Ammon's horn (tissue), 1 donor: ENCODE data around the gene IFIT3.
"Not testable (repeated sequence)": the region's sequence is repeated elsewhere in the genome, so short reads cannot be mapped to it uniquely, and the experiment has no call there.

Experiments
- DNase-seq: peaks from one replicate; pipeline ENCODE4 v3.0.0-alpha.2; 2016; ENCODE audit warnings: low spot score

IFIT3 gene, protein sequence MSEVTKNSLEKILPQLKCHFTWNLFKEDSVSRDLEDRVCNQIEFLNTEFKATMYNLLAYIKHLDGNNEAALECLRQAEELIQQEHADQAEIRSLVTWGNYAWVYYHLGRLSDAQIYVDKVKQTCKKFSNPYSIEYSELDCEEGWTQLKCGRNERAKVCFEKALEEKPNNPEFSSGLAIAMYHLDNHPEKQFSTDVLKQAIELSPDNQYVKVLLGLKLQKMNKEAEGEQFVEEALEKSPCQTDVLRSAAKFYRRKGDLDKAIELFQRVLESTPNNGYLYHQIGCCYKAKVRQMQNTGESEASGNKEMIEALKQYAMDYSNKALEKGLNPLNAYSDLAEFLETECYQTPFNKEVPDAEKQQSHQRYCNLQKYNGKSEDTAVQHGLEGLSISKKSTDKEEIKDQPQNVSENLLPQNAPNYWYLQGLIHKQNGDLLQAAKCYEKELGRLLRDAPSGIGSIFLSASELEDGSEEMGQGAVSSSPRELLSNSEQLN

GRCh38 chr10:89327803-89328441 lies at the start of gene IFIT3:
TSS of gene IFIT3 (plus strand) at chr10:89327997. CDS start at chr10:89328074, 77 bp downstream.
- peak; percentile 88 for DNase-seq

DNA sequence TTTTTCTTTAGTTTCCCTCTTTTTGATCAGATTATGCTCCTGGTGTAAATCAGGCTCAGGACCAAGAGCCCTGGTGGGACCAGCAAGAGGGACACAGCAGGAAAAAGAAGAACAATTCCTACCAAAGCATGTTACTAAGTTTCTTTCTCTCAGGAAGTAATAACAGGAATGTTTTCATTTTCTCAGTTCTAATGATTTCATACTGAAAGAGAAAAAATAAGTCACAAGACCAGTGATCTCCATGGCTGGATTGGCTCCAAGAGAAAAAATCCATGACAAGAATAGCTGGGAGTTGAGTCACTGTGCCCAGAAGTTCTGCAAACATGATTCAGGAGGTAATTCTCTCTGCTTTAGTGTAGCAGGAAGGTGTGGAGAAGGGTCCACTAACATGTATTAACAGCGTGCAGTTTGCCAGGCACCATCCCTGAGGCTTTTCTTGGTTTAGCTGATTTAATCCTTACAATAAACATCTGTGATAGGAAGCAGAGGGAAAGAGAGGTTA lies 49.7 kb upstream of the IFIT3 start:
- no peak for DNase-seq

GRCh38 chr10:89278900-89279392 lies 48.9 kb upstream of the IFIT3 start:
- DNase-seq: no peak

DNA sequence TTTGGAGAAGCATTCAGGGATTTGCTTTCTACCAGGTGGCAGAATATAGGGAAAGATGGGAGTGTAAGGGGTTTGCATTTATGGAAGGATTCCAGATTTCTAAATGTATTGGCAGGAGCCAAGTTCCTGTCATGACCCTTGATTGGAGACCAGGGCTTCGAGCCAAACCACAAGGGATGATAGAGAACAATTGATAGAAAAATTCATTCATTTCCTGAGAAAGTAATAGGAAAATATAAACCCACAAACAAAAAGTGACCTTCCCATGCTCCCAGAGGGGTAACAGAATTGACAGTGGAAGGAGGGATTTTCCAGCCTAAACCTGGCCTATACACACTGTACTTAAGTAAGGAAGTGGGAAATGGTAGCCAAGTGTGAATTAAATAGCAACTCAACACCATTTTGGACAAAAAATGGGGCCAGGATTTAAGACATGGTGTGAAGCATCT lies 48.4 kb upstream of the IFIT3 start:
- no peak for DNase-seq

- DNase-seq: no peak
Observed at GRCh38 chr10:89280508-89280907, 47.3 kb upstream of the IFIT3 start.

GRCh38 chr10:89281606-89282395 lies 46.0 kb upstream of the IFIT3 start:
- DNase-seq: no peak

- peak; percentile 60 for DNase-seq
Observed at GRCh38 chr10:89283025-89283935, 44.5 kb upstream of the IFIT3 start.

DNA sequence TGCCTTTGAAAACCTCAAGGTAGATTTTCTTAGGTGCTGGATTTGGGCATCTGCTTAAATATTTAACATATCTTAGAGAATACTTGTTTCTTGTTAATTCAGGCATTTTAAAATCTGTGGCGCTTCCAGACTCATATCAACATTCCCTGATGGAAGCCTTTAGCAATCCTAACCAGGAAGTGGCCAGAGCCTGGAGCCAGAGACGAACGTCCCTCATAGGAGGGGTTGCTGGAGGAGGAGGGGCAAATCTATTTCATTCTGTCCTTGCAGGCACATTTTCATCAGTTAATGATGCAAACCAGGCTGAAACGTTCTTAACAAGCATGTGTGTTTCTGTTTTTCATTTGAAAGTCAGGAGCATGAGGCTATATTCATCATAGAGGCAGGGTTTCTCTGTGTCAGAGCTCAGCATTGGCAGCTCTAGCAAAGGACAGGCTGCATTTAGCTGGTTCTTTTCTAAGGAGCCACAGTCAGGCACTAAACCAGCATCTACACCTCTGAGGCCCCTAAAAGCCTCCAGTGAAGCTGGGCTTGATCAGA lies 43.8 kb upstream of the IFIT3 start:
- DNase-seq: peak; percentile 75

DNA sequence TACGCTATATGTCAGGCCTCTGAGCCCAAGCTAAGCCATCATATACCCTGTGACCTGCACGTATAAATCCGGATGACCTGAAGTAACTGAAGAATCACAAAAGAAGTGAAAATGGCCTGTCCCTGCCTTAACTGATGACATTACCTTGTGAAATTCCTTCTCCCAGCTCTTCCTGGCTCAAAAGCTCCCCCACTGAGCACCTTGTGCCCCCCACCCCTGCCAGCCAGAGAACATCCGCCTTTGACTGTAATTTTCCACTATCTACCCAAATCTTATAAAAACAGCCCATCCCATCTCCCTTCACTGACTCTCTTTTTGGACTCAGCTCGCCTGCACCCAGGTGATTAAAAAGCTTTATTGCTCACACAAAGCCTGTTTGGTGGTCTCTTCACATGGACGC lies 43.1 kb upstream of the IFIT3 start:
- DNase-seq: not testable (repeated sequence)

GRCh38 chr10:89285303-89285702 lies 42.5 kb upstream of the IFIT3 start:
- not testable (repeated sequence) for DNase-seq

DNA sequence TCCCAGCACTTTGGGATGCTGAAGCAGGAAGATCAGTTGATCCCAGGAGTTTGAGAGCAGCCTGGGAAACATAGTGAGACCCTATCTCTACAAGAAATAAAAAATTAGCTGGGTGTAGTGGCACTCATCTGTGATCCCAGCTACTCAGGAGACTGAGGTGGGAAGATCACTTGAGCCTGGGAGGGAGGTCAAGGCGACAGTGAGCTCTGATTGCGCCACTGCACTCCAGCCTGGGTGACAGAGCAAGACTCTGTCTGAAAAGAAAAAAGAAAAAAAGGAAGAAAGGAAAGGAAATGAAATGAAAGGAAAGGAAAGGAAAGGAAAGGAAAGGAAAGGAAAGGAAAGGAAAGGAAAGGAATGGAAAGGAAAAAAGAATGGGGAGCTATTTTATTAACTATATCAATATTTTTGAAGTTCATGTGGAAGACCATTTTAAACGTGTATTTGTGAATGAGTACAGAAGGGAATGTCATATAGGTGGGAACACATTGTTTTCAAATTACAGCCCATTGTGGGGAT lies 33.0 kb upstream of the IFIT3 start:
- no peak for DNase-seq

DNA sequence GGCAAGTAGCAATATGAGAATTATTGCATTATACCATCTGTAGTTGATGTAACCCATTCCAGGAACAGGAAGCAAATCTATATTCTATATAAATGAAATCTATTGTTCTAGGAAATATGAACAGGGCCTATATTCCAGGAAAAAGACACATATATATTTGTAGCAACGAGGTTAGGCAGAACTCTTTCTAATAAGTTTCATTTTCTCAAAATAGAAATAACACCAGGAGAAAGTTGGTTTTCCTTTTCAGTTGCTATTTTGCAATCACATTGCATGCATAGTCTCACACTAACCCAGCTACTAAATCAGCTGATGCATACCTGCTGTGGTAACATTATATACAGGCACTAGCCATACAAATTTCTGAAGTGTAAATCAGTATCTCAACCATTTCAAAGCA lies 32.2 kb upstream of the IFIT3 start:
- DNase-seq: no peak

DNA sequence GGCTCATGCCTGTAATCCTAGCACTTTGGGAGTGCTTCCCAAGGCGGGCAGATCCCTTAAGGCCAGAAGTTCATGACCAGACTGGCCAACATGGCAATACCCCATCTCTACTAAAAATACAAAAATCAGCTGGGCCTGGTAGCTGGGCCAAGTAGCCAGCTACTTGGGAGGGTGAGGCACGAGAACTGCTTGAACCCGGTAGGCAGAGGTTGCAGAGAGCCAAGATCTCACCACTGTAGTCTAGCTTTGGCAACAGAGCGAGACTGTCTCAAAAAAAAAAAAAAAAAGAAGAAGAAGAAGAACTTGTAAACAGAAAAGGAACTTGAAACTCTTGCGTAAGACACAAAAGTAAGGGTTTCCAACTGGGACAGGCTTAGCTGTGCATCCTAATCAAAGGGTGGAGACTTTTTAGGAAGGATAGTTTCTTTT lies 31.6 kb upstream of the IFIT3 start:
- DNase-seq: peak; percentile 50

GRCh38 chr10:89297356-89297755 lies 30.4 kb upstream of the IFIT3 start:
- DNase-seq: no peak

GRCh38 chr10:89297791-89298190 lies 30.0 kb upstream of the IFIT3 start:
- DNase-seq: no peak

- DNase-seq: no peak
Observed at GRCh38 chr10:89299031-89299430, 28.8 kb upstream of the IFIT3 start.

- DNase-seq: peak; percentile 73
Observed at GRCh38 chr10:89301232-89301631, 26.6 kb upstream of the IFIT3 start.

- DNase-seq: peak; percentile 76
Observed at GRCh38 chr10:89301721-89302445, 25.9 kb upstream of the IFIT3 start, which contains the start of gene IFIT2. TSS of gene IFIT2 (plus strand) at chr10:89302046. CDS start at chr10:89302124, 78 bp downstream.

- peak; percentile 27 for DNase-seq
Observed at GRCh38 chr10:89302625-89303024, 25.2 kb upstream of the IFIT3 start.

DNA sequence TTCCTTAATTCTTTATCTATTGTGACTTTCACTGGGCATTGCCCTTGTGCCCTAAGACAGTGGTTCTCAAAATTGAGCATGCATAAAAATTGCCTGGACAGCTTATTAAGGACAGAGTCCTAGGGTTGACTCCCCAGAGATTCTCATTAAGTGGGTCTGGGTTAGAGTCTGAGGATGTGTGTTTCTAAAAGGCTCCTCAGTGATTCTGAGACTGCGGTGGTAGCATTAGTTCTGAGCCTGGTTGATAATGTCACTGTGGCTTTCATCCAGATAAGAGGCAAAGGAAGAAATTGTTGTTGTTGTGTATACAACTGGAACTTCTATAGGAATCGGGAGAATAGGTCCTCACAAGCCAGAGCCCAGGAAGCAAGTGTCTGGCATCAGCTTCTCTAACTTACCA lies 24.6 kb upstream of the IFIT3 start:
- no peak for DNase-seq
